Bronchial smooth muscle cell (primary cell): ENCODE results near the gene MIGA2. TPM values are rescaled to one million over a fixed set of nuclear protein-coding genes. Genes with fewer than 3 reads are reported as not detected.

Experiments
- total RNA-seq: library from RNA; depleted of rRNA; stranded (reverse); fragments of >200 nt; gene quantifications from 2 replicates; pipeline ENCODE4 v1.2.1, GENCODE V29; 2014

The MIGA2 gene
- 20.2 and 25.5 TPM in 2 replicates for total RNA-seq

GRCh38 chr9:129036241-129036922 is at the start of gene MIGA2:
Gene MIGA2 (plus strand): TSS chr9:129036626. CDS start chr9:129040595, 3,969 bp downstream.

GRCh38 chr9:129028192-129028966 is 8.0 kb upstream of the MIGA2 start, which contains the start of gene SH3GLB2:
Gene SH3GLB2 (minus strand): TSS chr9:129028331. CDS start chr9:129028154, 177 bp downstream.

DNA sequence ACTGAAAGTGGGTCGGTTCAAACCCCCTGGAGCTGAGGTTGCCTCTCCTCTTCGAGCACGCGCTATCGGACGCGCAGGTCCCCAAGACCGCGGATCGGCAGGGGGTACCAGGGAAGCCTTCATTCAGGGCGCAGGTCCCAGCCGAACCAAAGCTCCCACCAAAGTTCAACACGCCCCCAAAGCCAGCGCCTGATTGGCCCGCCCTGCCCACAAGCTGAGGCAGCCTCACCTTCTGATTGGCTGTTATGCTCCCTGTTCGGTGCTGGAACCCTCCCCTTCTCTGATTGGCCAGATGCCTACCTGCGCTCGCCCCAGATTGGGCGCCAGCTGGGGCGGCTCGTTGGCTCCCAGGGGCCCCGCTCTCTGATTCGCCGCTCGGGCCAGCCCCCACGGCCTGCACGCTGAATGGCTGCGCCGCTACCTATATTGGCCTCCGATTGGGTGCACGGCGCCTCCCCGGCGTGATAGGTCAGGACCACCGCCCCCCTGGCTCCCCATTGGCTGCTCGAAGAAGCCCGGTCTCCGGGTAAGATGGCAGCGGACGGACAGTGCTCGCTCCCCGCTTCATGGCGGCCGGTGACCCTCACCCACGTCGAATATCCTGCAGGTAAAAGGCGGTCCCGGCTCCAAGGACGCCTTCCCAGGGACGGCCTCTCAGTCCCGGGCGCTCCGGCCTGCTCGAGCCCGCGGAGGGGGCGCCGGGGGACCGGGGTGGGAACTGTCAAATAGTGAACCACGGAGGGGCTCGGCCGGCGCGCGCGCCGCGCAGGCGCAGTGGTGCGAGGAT is 44.4 kb downstream of the MIGA2 start, which contains the start of gene DOLPP1:
Gene DOLPP1 (plus strand): TSS at position 511 of the 787 bp plus-strand sequence. CDS start 21 bp downstream, at position 532.

DNA sequence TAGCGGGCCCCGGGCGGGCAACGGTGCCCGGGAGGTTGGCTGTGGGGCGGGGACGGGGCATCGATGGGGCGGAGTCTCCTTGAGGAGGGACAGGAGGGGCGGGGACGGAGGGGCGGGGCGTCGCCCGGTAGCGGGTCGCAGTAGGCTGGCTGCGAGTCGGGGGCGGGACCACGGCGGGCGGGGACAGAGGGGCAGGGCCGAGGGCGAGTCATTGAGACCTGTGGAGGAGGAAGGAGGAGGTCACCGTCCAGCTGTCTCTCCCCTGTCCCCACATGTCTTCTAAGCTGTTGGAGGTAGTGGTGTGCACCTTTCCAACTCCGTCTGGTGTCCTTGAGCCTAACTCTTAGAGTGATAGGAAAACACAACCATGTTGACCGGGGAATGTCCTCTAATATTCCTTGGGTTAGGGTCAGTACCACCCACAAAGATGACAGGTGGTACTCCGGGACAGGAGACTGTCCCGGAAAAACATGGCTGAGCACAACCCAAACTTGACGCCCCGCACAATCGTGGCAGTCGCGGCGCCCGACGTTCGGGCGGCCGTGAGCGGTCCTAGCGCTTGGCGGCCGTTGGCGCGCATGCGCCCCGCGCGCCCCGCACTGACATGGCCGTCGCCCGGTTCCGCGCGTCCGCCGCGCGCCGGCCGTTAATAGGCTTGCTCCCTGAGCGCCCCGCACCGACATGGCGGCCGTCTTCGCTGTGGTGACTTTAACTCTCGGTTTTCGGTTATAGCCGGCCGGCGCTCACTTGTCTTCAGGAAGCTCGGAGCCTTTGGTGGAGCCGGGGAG is 74.5 kb downstream of the MIGA2 start, which contains the start of the genes CRAT and PTPA:
Gene CRAT (minus strand): TSS at position 54 of the 788 bp plus-strand sequence. CDS start 284 bp downstream, outside the sequence.
Gene PTPA (plus strand): TSS at position 676 of the 788 bp plus-strand sequence. CDS start 186 bp downstream, outside the sequence.

Other genes starting within 250 kb of the MIGA2 start
- gene TBC1D13, start 249.4 kb upstream of the MIGA2 start, total RNA-seq, result 9.0 and 10.8 TPM in 2 replicates
- gene ENDOG, start 218.1 kb upstream of the MIGA2 start, total RNA-seq, result 17.5 and 22.2 TPM in 2 replicates
- 10.7 and 11.2 TPM in 2 replicates for gene SPOUT1, start 206.8 kb upstream of the MIGA2 start, total RNA-seq
- gene KYAT1, start 154.7 kb upstream of the MIGA2 start, total RNA-seq, result 8.4 and 8.7 TPM in 2 replicates
- gene LRRC8A, start 154.5 kb upstream of the MIGA2 start, total RNA-seq, result 21.0 and 27.0 TPM in 2 replicates
- gene PHYHD1, start 115.6 kb upstream of the MIGA2 start, total RNA-seq, result 16.2 and 16.3 TPM in 2 replicates
- 26.0 and 28.4 TPM in 2 replicates for gene DOLK, start 89.0 kb upstream of the MIGA2 start, total RNA-seq
- gene NUP188, start 88.9 kb upstream of the MIGA2 start, total RNA-seq, result 26.2 and 32.5 TPM in 2 replicates
- 45.2 and 46.6 TPM in 2 replicates for gene SH3GLB2, start 8.3 kb upstream of the MIGA2 start, total RNA-seq
- 5.4 and 6.2 TPM in 2 replicates for gene DOLPP1, start 44.5 kb downstream of the MIGA2 start, total RNA-seq
- gene CRAT, start 74.2 kb downstream of the MIGA2 start, total RNA-seq, result 46.4 and 49.0 TPM in 2 replicates
- 68.0 and 114 TPM in 2 replicates for gene PTPA, start 74.8 kb downstream of the MIGA2 start, total RNA-seq
- gene IER5L, start 141.6 kb downstream of the MIGA2 start, total RNA-seq, result 32.1 and 74.6 TPM in 2 replicates